Aorta (tissue), 5 donors: ENCODE data around the gene USP11. TPM values are rescaled to one million over a fixed set of nuclear protein-coding genes. Genes with fewer than 3 reads are reported as not detected.

Source experiments
- ATAC-seq: fragments of 200-7000 bp; cut with Tn5 transposase; one replicate; pipeline ENCODE4 v1.9.1; 2022; ENCODE audit warnings: moderate library complexity; ENCODE audit not compliant: low FRiP score
- DNase-seq, 2 donors: peaks; one replicate each; pipeline ENCODE4 v3.0.0-alpha.2; 2020
- H3K27ac ChIP-seq, 2 donors: one replicate each; pipeline ENCODE4 v1.5.1; 2013; ENCODE audit warnings: low read length in 2 of 2, mild to moderate bottlenecking in 2 of 2, moderate library complexity in 2 of 2, control low read depth in 1 of 2, inconsistent platforms in 1 of 2, low read depth in 1 of 2
- H3K27me3 ChIP-seq, 2 donors: one replicate each; pipeline ENCODE4 v1.6.1; 2013; ENCODE audit warnings: control low read depth in 1 of 2, low read length in 1 of 2, mild to moderate bottlenecking in 1 of 2, moderate library complexity in 1 of 2; ENCODE audit not compliant: insufficient read depth in 2 of 2, control insufficient read depth in 1 of 2
- H3K36me3 ChIP-seq, 2 donors: one replicate each; pipeline ENCODE4 v1.6.1; 2013; ENCODE audit warnings: control low read depth in 1 of 2, low read length in 1 of 2, mild to moderate bottlenecking in 1 of 2; ENCODE audit not compliant: insufficient read depth in 2 of 2, control insufficient read depth in 1 of 2
- H3K4me1 ChIP-seq, 2 donors: one replicate each; pipeline ENCODE4 v1.6.1; 2013; ENCODE audit warnings: low read length in 2 of 2, control low read depth in 1 of 2, mild to moderate bottlenecking in 1 of 2, moderate library complexity in 1 of 2; ENCODE audit not compliant: insufficient read depth in 2 of 2, control insufficient read depth in 1 of 2
- H3K4me3 ChIP-seq, 2 donors: one replicate each; pipeline ENCODE4 v1.5.1; 2013; ENCODE audit warnings: low read length in 2 of 2, control low read depth in 1 of 2, mild to moderate bottlenecking in 1 of 2
- H3K9me3 ChIP-seq: one replicate; pipeline ENCODE4 v1.6.1; 2013; ENCODE audit warnings: mild to moderate bottlenecking, low read length; ENCODE audit not compliant: control insufficient read depth
- WGBS, 2 donors: extraction: QIAGEN DNeasy Blood & Tissue Kit; methylation state at CpG; one replicate each; pipeline ENCODE4 v1.1.7; 2013; 5-methylcytosine and 5-hydroxymethylcytosine counted together
- intact Hi-C, 2 donors: fragments of 100-400 bp; cut with DNase I; formaldehyde crosslinking; loops; one replicate each; pipeline versions ENCODE4 v1.14.2 to v1.15.0; 2022
- polyA plus RNA-seq, 2 donors: library from polyadenylated mRNA; stranded (reverse); fragments of 200-250 nt; gene quantifications; one replicate each; pipeline ENCODE4 v1.2.3, GENCODE V29; 2013
- total RNA-seq, 2 donors: library from RNA; stranded (reverse); fragmentation: NEBNext Ultra II Directional; extraction: Animal tissue kit (Norgen Biotek cat#: 25700); gene quantifications; one replicate each; pipeline ENCODE4 v1.2.1, GENCODE V29; 2021
- donor health status: healthy with polysubstance abuse.
- donor health status: Bipolar disorder and iron deficiency.
- donor health status: DM: no; HTN: no; CAD: no.
- donor health status: DM: no; HTN: no; CAD: no.
- donor health status: DM: yes; HTN: yes; CAD: no.

Gene USP11
- total and polyA plus RNA-seq, 4 donors, result 15.3 to 90.3 (median 73.9) TPM

GRCh38 chrX:47218280-47218919, 14.4 kb upstream of the USP11 start, which contains the start of gene CDK16:
TSS of gene CDK16 (plus strand) at chrX:47218681. CDS start at chrX:47223558, 4,877 bp downstream.
- intact Hi-C loops, result loop anchor here in 1 of 2 donors (1.0 kb wide), 2 partner anchors 15 to 25 kb away; partner anchors contain the start of genes UBA1 and USP11
- Histone ChIP-seq H3K4me1 (no peaks in the 10 kb centered on the region), H3K36me3 (peaks cover 0 to 7% of the 10 kb centered on the region in 2 donors), H3K9me3 (no peaks in the 10 kb centered on the region), H3K4me3 (peak within 1 kb of the TSS; percentile 69 to 70), H3K27me3 (no peaks in the 10 kb centered on the region), H3K27ac (peak within 1 kb of the TSS; percentile 16 to 96)
- 0 to 2% methylated on average over 34 to 61 of the region's 61 CpGs for WGBS, 2 donors
- ATAC-seq (peak; percentile 91), DNase-seq (peak; percentile 90 to 93)

GRCh38 chrX:47218920-47219815, 13.6 kb upstream of the USP11 start:
- ATAC-seq (no peak), DNase-seq (peak; percentile 68 to 85)
- Histone ChIP-seq H3K36me3 (peaks cover 0 to 5% of the 10 kb centered on the region in 2 donors), H3K9me3 (no peaks in the 10 kb centered on the region), H3K4me1 (no peaks in the 10 kb centered on the region), H3K27me3 (no peaks in the 10 kb centered on the region), H3K4me3 (peak overlapping the region; percentile 69 to 70), H3K27ac (peak overlapping the region; percentile 16 to 96)
- intact Hi-C loops, result loop anchor here in 1 of 2 donors (1.0 kb wide), 2 partner anchors 14 to 26 kb away; partner anchors contain the start of genes UBA1 and USP11
- 1 to 19% methylated on average over 41 to 60 of the region's 60 CpGs for WGBS, 2 donors

- no peaks in the 10 kb centered on the region for H3K27me3 ChIP-seq
- H3K4me1 ChIP-seq, result no peaks in the 10 kb centered on the region
- H3K9me3 ChIP-seq, result no peaks in the 10 kb centered on the region
- H3K36me3 ChIP-seq, result peaks cover 0 to 4% of the 10 kb centered on the region in 2 donors
- no peak overlapping the region for H3K4me3 ChIP-seq
- H3K27ac ChIP-seq, result no peak overlapping the region
- ATAC-seq (no peak), DNase-seq (peak in 1 of 2 donors; percentile 31)
- intact Hi-C loops, result no loop called here
- 60 to 86% methylated on average over 4 of the region's 4 CpGs for WGBS, 2 donors
These were observed 11.1 kb upstream of the USP11 start for GRCh38 chrX:47221756-47222155.

- ATAC-seq (no peak), DNase-seq (peak in 1 of 2 donors; percentile 26)
- WGBS, 2 donors, result 79 to 87% methylated on average over 10 of the region's 10 CpGs
- H3K4me1 ChIP-seq, result no peaks in the 10 kb centered on the region
- no peak overlapping the region for H3K4me3 ChIP-seq
- H3K27ac ChIP-seq, result no peak overlapping the region
- no peaks in the 10 kb centered on the region for H3K9me3 ChIP-seq
- peaks cover 0 to 4% of the 10 kb centered on the region in 2 donors for H3K36me3 ChIP-seq
- intact Hi-C loops, result no loop called here
- H3K27me3 ChIP-seq, result no peaks in the 10 kb centered on the region
These were observed 10.0 kb upstream of the USP11 start for GRCh38 chrX:47222751-47223350.

GRCh38 chrX:47223476-47224250, 9.1 kb upstream of the USP11 start:
- WGBS, 2 donors, result 89 to 96% methylated on average over 13 of the region's 13 CpGs
- Histone ChIP-seq H3K27ac (no peak overlapping the region), H3K9me3 (no peaks in the 10 kb centered on the region), H3K27me3 (no peaks in the 10 kb centered on the region), H3K4me1 (no peaks in the 10 kb centered on the region), H3K36me3 (peaks cover 0 to 4% of the 10 kb centered on the region in 2 donors), H3K4me3 (no peak overlapping the region)
- intact Hi-C loops, result no loop called here
- ATAC-seq, result no peak
- DNase-seq, result peak in 1 of 2 donors; percentile 57

GRCh38 chrX:47224266-47224895, 8.4 kb upstream of the USP11 start:
- Histone ChIP-seq H3K27ac (no peak overlapping the region), H3K27me3 (no peaks in the 10 kb centered on the region), H3K4me3 (no peak overlapping the region), H3K36me3 (peaks cover 0 to 4% of the 10 kb centered on the region in 2 donors), H3K9me3 (no peaks in the 10 kb centered on the region), H3K4me1 (no peaks in the 10 kb centered on the region)
- intact Hi-C loops, result no loop called here
- ATAC-seq (no peak), DNase-seq (peak in 1 of 2 donors; percentile 66)
- 86 to 92% methylated on average over 17 of the region's 17 CpGs for WGBS, 2 donors

GRCh38 chrX:47224896-47225290, 7.9 kb upstream of the USP11 start:
- no peak overlapping the region for H3K4me3 ChIP-seq
- DNase-seq, result peak in 1 of 2 donors; percentile 70

More at GRCh38 chrX:47224896-47225290, 7.9 kb upstream of the USP11 start:
- 89 to 91% methylated on average over 4 of the region's 4 CpGs for WGBS, 2 donors
- no peak overlapping the region for H3K27ac ChIP-seq
- H3K27me3 ChIP-seq, result no peaks in the 10 kb centered on the region
- no peaks in the 10 kb centered on the region for H3K9me3 ChIP-seq
- intact Hi-C loops, result no loop called here
- no peak for ATAC-seq
- no peaks in the 10 kb centered on the region for H3K4me1 ChIP-seq
- H3K36me3 ChIP-seq, result peaks cover 0 to 4% of the 10 kb centered on the region in 2 donors
